Ovary (tissue), 9 donors: Measurements from ENCODE around the gene DIPK2A. TPM values are rescaled to one million over a fixed set of nuclear protein-coding genes. Genes with fewer than 3 reads are reported as not detected.

Experiments used
- DNase-seq, 5 donors: peaks; one replicate each; pipeline ENCODE4 v3.0.0-alpha.2; 2019 to 2020
- H3K27ac ChIP-seq, 2 donors: fragments of 200-600 bp; one replicate each; pipeline versions ENCODE4 v1.5.1 to v1.8.0; 2019 to 2022
- H3K27me3 ChIP-seq: fragments of 200-600 bp; one replicate; pipeline ENCODE4 v1.8.0; 2022
- H3K36me3 ChIP-seq: fragments of 200-600 bp; sonication (generic); one replicate; pipeline ENCODE4 v1.5.1; 2019
- H3K4me1 ChIP-seq: one replicate; pipeline ENCODE4 v1.8.1; 2013; ENCODE audit warnings: mild to moderate bottlenecking, moderate library complexity; ENCODE audit not compliant: insufficient read depth
- H3K4me3 ChIP-seq: fragments of 200-600 bp; sonication (generic); one replicate; pipeline ENCODE4 v1.5.1; 2017
- H3K9me3 ChIP-seq, 2 donors: fragments of 200-600 bp in 1 of 2; sonication (generic) in 1 of 2; one replicate each; pipeline versions ENCODE4 v1.5.1 to v1.8.1; 2013 to 2019; ENCODE audit warnings: mild to moderate bottlenecking in 1 of 2, moderate library complexity in 1 of 2
- EP300 ChIP-seq: sonication (generic); formaldehyde crosslinking; IDR thresholded peaks from one replicate; pipeline ENCODE4 v1.6.1; 2017; ENCODE audit warnings: antibody characterized with exemption
- POLR2A ChIP-seq: fragments of 450-650 bp; IDR thresholded peaks from one replicate; pipeline ENCODE4 v1.6.1; 2017; ENCODE audit warnings: antibody characterized with exemption, mild to moderate bottlenecking, moderate library complexity
- WGBS, 3 donors: extraction: QIAGEN DNeasy Blood & Tissue Kit in 1 of 3; methylation state at CpG; one replicate each; pipeline versions ENCODE4 v1.1.5 to v1.1.7; 2013 to 2017; 5-methylcytosine and 5-hydroxymethylcytosine counted together
- intact Hi-C, 4 donors: fragments of 100-400 bp; cut with DNase I; formaldehyde crosslinking; loops; one replicate each; pipeline versions ENCODE4 v1.11.0 to v1.15.1; 2022 to 2023
- polyA plus RNA-seq, 2 donors: library from polyadenylated mRNA; stranded (reverse); fragments of 200-250 nt in 1 of 2; fragments of 350-450 nt in 1 of 2; fragmentation: Illumina TruSeq in 1 of 2; extraction: RNeasy Lipid Tissue Mini Kit (QIAGEN cat#74804) in 1 of 2; gene quantifications; one replicate each; pipeline ENCODE4 v1.2.3, GENCODE V29; 2013 to 2014
- total RNA-seq, 7 donors: library from RNA; depleted of rRNA in 2 of 7; stranded (reverse); fragments of >200 nt in 2 of 7; fragmentation: NEBNext Ultra II Directional in 3 of 7; extraction: Animal tissue kit (Norgen Biotek cat#: 25700) in 3 of 7; gene quantifications; one replicate each; pipeline versions ENCODE4 v1.1.0 to v1.2.4, GENCODE V29; 2016 to 2023
- TF ChIP-seq, protein P1 (sequence below), 3 donors: fragments of 450-650 bp in 2 of 3; fragments of 200-600 bp in 1 of 3; IDR thresholded peaks; one replicate each; pipeline versions ENCODE4 v1.5.1 to v1.8.0; 2016 to 2022; ENCODE audit warnings: antibody characterized with exemption in 3 of 3, mild to moderate bottlenecking in 1 of 3
- donor health status: DM: no; HTN: no; CAD: no; lungs with moderate emphysema.
- donor health status: DM: no; HTN: no; CAD: no.
- donor health status: Bipolar disorder and iron deficiency.
- donor health status: DM: yes; HTN: yes; CAD: no.
- donor health status: DM: no; HTN: no; CAD: no.
- donor health status: DM: yes; HTN: yes; CAD: no.

DIPK2A gene
- total and polyA plus RNA-seq, 9 donors: 17.6 to 50.2 (median 30.7) TPM

DNA sequence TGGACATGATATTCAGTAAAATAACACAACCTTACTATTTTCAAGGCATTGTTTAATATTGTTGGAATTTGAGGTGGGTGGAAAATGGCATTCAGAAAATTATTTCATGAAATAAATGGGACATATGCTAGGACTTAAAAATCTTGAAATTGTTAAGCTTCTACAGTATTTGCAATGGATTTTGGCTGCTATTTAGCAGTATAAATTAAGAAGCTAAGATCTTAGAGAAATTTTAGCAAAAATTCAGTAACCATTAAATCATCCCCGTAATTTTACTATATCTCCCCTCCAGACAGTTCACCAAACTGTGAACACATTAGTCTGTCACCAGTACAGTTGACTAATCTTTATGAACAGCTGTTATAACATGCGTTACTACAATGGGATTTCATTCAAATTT lies 8.2 kb downstream of the DIPK2A start:
- peaks cover 4% of the 10 kb centered on the region for H3K4me1 ChIP-seq
- no peak overlapping the region for H3K4me3 ChIP-seq
- intact Hi-C loops: no loop called here
- TF ChIP-seq EP300 (no peak), POLR2A (no peak)
- TF ChIP-seq, protein P1, sequence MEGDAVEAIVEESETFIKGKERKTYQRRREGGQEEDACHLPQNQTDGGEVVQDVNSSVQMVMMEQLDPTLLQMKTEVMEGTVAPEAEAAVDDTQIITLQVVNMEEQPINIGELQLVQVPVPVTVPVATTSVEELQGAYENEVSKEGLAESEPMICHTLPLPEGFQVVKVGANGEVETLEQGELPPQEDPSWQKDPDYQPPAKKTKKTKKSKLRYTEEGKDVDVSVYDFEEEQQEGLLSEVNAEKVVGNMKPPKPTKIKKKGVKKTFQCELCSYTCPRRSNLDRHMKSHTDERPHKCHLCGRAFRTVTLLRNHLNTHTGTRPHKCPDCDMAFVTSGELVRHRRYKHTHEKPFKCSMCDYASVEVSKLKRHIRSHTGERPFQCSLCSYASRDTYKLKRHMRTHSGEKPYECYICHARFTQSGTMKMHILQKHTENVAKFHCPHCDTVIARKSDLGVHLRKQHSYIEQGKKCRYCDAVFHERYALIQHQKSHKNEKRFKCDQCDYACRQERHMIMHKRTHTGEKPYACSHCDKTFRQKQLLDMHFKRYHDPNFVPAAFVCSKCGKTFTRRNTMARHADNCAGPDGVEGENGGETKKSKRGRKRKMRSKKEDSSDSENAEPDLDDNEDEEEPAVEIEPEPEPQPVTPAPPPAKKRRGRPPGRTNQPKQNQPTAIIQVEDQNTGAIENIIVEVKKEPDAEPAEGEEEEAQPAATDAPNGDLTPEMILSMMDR (IDR thresholded peaks at IDR 0.05): no peak
- WGBS, 3 donors: 36 to 58% (median 50%) methylated on average over 2 of the region's 2 CpGs
- no peaks in the 10 kb centered on the region for H3K36me3 ChIP-seq
- no peak overlapping the region for H3K27ac ChIP-seq
- DNase-seq: no peak
- no peaks in the 10 kb centered on the region for H3K27me3 ChIP-seq
- no peaks in the 10 kb centered on the region for H3K9me3 ChIP-seq

DNA sequence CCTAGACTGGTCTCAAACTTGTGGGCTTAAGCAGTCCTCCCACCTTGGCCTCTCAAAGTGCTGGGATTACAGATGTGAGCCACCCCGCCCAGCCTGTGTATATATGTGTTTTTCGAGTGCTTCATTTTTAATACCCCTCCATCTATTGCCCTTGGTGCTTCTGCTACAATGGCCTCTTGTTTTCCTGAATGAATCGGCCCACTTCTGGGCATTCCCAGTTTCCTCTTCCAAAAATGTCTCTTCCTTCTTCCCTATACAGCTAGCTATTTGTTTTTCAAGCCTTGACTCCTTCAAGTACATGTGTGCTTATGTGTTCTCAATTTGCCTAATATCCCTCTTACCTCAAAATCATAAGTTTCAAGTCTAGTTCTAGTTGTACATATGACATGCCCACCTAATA lies 16.7 kb downstream of the DIPK2A start:
- no peak for TF ChIP-seq POLR2A
- TF ChIP-seq EP300: no peak
- TF ChIP-seq, protein P1 (IDR thresholded peaks at IDR 0.05): no peak
- Histone ChIP-seq H3K4me3 (no peak overlapping the region), H3K27ac (no peak overlapping the region), H3K27me3 (no peaks in the 10 kb centered on the region), H3K4me1 (peaks cover 4% of the 10 kb centered on the region), H3K36me3 (no peaks in the 10 kb centered on the region), H3K9me3 (no peaks in the 10 kb centered on the region)
- 90 to 95% (median 94%) methylated on average over 3 of the region's 3 CpGs for WGBS, 3 donors
- intact Hi-C loops: no loop called here
- DNase-seq: no peak

DNA sequence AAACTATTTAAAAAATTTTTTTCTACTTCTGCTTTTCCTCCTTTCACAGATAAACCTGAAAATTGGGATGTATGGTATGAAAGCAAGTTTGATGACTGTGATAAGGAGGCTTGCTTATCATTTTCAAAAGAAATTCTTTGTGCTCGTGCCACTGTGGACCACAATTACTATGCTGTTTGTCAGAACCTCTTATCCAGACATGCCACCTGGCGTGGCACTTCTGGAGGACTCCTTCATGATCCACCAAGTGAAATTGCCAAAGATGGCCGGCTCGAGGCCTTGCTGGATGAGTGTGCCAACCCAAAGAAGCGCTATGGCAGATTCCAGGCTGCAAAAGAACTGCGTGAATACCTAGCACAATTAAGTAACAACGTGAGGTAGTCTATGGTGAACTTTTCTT lies 17.8 kb downstream of the DIPK2A start:
- no peak for DNase-seq
- 92% methylated on average over 7 of the region's 7 CpGs for WGBS, 3 donors
- no peaks in the 10 kb centered on the region for H3K36me3 ChIP-seq
- no peak overlapping the region for H3K4me3 ChIP-seq
- TF ChIP-seq, protein P1 (IDR thresholded peaks at IDR 0.05): no peak
- no peak for TF ChIP-seq POLR2A
- no peak for TF ChIP-seq EP300
- H3K4me1 ChIP-seq: peaks cover 4% of the 10 kb centered on the region
- H3K27ac ChIP-seq: no peak overlapping the region
- H3K9me3 ChIP-seq: no peaks in the 10 kb centered on the region
- intact Hi-C loops: no loop called here
- no peaks in the 10 kb centered on the region for H3K27me3 ChIP-seq

DNA sequence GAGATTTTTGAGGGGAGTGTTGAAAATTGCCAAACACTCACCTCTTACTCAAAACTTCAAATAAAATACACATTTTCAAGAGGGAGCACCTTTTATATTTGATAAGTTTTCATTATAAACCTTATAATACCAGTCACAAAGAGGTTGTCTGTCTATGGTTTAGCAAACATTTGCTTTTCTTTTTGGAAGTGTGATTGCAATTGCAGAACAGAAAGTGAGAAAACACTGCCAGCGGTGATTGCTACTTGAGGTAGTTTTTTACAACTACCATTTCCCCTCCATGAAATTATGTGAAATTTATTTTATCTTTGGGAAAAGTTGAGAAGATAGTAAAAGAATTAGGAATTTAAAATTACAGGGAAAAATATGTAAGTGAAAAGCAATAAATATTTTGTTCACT lies 20.1 kb downstream of the DIPK2A start:
- H3K27me3 ChIP-seq: no peaks in the 10 kb centered on the region
- no peak for TF ChIP-seq POLR2A
- TF ChIP-seq, protein P1 (IDR thresholded peaks at IDR 0.05): no peak
- TF ChIP-seq EP300: no peak
- no peak overlapping the region for H3K27ac ChIP-seq
- no peak overlapping the region for H3K4me3 ChIP-seq
- DNase-seq: no peak
- no peaks in the 10 kb centered on the region for H3K9me3 ChIP-seq
- H3K36me3 ChIP-seq: no peaks in the 10 kb centered on the region
- intact Hi-C loops: no loop called here
- WGBS, 3 donors: 94 to 99% (median 98%) methylated on average over 1 of the region's 1 CpG
- H3K4me1 ChIP-seq: peaks cover 3% of the 10 kb centered on the region

DNA sequence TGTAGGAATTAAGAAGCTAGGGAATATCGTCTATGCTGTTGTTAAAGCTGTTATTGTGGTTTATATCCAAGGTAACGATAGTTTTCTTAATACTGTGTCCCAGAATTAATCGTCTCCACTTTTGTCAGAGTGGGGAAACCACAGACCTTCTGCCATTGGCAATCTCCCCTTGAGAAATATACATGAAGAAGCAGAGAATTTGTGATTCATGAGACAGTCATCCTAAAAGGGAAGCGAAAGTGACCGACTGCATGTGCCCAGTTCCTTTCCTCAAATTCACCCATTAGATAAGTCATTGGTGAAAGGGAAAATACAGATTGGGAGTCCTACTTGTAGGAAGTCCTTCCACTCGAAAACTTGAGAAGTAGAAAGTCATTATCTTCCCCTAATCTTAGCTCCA lies 26.6 kb downstream of the DIPK2A start:
- Histone ChIP-seq H3K4me1 (no peaks in the 10 kb centered on the region), H3K27me3 (no peaks in the 10 kb centered on the region), H3K27ac (no peak overlapping the region), H3K36me3 (no peaks in the 10 kb centered on the region), H3K4me3 (no peak overlapping the region), H3K9me3 (no peaks in the 10 kb centered on the region)
- WGBS, 3 donors: 94% methylated on average over 6 of the region's 6 CpGs
- intact Hi-C loops: no loop called here
- TF ChIP-seq POLR2A (no peak), EP300 (no peak)
- TF ChIP-seq, protein P1 (IDR thresholded peaks at IDR 0.05): no peak
- DNase-seq: no peak
